PFSK-1 (cell line): Measurements from ENCODE around the gene ARPC4.

Experiments
- FOXP2 ChIP-seq: optimal IDR thresholded peaks from 2 replicates; pipeline ENCODE3; 2011; ENCODE audit warnings: borderline replicate concordance, control low read depth, inconsistent platforms; ENCODE audit not compliant: insufficient read depth; ENCODE audit errors: extremely low read length, extremely low read depth
- POLR2AphosphoS5 ChIP-seq: IDR thresholded peaks from 2 replicates; pipeline ENCODE4 v1.6.1; 2012; ENCODE audit warnings: low read depth, mild to moderate bottlenecking, control low read depth, low read length, moderate library complexity
- SIN3A ChIP-seq: IDR thresholded peaks from 2 replicates; pipeline ENCODE4 v1.6.1; 2012; ENCODE audit warnings: mild to moderate bottlenecking, low read length, moderate library complexity, borderline replicate concordance; ENCODE audit not compliant: insufficient read depth
- TAF1 ChIP-seq: IDR thresholded peaks from 2 replicates; pipeline ENCODE4 v1.6.1; 2012; ENCODE audit warnings: low read length, control low read depth, borderline replicate concordance; ENCODE audit not compliant: insufficient read depth
- TF ChIP-seq, protein P1 (sequence below), 2 experiments: IDR thresholded peaks; 2 replicates each; pipeline versions ENCODE4 v1.6.1 to v1.8.0; 2011 to 2012; ENCODE audit warnings: low read depth in 2 of 2, low read length in 2 of 2, control low read depth in 1 of 2, inconsistent platforms in 1 of 2, mild to moderate bottlenecking in 1 of 2, moderate library complexity in 1 of 2; ENCODE audit not compliant: insufficient read depth in 1 of 2

Gene ARPC4

DNA sequence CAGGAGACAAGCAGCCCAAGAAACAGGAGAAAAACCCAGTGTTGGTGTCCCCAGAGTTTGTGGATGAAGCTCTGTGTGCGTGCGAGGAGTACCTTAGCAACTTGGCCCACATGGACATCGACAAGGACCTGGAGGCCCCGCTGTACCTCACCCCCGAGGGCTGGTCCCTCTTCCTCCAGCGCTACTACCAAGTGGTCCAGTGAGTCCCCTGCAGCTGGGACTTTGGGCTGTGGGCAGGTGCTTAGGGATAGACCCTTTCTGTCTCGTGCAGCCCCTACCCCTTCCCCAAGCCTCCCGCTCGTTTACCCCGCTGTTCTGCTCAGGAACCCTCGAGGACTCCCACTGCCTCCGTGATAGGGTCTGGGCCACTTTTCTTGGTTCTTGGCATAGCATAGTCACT lies 27.7 kb downstream of the ARPC4 start:
- TF ChIP-seq FOXP2 (no peak), SIN3A (no peak), TAF1 (no peak), POLR2AphosphoS5 (no peak)
- TF ChIP-seq, protein P1, sequence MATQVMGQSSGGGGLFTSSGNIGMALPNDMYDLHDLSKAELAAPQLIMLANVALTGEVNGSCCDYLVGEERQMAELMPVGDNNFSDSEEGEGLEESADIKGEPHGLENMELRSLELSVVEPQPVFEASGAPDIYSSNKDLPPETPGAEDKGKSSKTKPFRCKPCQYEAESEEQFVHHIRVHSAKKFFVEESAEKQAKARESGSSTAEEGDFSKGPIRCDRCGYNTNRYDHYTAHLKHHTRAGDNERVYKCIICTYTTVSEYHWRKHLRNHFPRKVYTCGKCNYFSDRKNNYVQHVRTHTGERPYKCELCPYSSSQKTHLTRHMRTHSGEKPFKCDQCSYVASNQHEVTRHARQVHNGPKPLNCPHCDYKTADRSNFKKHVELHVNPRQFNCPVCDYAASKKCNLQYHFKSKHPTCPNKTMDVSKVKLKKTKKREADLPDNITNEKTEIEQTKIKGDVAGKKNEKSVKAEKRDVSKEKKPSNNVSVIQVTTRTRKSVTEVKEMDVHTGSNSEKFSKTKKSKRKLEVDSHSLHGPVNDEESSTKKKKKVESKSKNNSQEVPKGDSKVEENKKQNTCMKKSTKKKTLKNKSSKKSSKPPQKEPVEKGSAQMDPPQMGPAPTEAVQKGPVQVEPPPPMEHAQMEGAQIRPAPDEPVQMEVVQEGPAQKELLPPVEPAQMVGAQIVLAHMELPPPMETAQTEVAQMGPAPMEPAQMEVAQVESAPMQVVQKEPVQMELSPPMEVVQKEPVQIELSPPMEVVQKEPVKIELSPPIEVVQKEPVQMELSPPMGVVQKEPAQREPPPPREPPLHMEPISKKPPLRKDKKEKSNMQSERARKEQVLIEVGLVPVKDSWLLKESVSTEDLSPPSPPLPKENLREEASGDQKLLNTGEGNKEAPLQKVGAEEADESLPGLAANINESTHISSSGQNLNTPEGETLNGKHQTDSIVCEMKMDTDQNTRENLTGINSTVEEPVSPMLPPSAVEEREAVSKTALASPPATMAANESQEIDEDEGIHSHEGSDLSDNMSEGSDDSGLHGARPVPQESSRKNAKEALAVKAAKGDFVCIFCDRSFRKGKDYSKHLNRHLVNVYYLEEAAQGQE (IDR thresholded peaks at IDR 0.05; ENCODE audit: insufficient read depth in 1 of 2, low read depth in 2 of 2, low read length in 2 of 2), result no peak

DNA sequence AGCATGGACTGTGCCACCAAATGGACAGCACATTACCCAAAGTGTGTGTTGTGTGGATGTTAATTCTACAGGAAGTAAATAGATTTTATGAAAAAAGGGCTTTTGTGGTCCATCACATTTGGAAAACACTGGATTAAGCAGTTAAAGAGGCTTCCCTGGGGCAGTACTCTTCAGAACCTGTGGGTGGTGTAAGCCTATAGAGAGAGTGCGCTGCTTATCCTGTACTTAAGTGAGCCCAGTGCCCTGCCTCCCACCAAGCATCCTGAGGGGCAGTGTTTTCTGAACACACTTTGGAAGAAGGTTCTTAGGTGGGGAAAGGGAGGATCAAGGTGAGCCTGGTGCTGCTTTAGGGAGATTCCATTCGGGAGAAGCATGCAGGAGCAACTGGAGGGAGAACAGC lies 28.1 kb downstream of the ARPC4 start:
- no peak for TF ChIP-seq TAF1
- no peak for TF ChIP-seq POLR2AphosphoS5
- TF ChIP-seq SIN3A, result no peak
- no peak for TF ChIP-seq FOXP2
- TF ChIP-seq, protein P1 (IDR thresholded peaks at IDR 0.05; ENCODE audit: insufficient read depth in 1 of 2, low read depth in 2 of 2, low read length in 2 of 2), result no peak

DNA sequence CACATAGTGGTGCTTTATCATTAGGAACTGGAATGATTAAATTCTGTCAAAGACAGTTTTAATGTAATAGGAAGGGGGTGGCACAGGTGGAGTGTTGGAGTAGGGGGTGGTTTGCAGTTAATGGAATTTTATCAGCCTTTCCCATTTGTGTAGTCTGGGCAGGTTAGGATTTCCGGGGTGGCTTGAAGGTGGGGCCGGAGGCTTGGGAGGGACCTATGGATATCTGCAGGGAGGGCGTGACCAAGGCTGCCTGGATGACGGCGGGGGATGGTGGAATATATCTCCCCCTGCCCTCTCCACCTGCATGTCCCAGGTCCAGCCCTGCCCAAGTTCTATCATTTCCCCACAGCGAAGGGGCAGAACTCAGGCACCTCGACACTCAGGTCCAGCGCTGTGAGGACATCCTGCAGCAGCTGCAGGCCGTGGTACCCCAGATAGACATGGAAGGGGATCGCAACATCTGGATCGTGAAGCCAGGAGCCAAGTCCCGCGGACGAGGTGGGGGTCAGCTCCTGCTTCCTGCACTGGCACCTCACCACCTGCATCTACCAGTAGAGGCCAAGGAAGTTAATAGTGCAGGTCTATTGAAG lies 32.7 kb downstream of the ARPC4 start:
- TF ChIP-seq TAF1, result no peak
- TF ChIP-seq SIN3A, result no peak
- no peak for TF ChIP-seq FOXP2
- TF ChIP-seq, protein P1 (IDR thresholded peaks at IDR 0.05; ENCODE audit: insufficient read depth in 1 of 2, low read depth in 2 of 2, low read length in 2 of 2), result no peak
- no peak for TF ChIP-seq POLR2AphosphoS5

DNA sequence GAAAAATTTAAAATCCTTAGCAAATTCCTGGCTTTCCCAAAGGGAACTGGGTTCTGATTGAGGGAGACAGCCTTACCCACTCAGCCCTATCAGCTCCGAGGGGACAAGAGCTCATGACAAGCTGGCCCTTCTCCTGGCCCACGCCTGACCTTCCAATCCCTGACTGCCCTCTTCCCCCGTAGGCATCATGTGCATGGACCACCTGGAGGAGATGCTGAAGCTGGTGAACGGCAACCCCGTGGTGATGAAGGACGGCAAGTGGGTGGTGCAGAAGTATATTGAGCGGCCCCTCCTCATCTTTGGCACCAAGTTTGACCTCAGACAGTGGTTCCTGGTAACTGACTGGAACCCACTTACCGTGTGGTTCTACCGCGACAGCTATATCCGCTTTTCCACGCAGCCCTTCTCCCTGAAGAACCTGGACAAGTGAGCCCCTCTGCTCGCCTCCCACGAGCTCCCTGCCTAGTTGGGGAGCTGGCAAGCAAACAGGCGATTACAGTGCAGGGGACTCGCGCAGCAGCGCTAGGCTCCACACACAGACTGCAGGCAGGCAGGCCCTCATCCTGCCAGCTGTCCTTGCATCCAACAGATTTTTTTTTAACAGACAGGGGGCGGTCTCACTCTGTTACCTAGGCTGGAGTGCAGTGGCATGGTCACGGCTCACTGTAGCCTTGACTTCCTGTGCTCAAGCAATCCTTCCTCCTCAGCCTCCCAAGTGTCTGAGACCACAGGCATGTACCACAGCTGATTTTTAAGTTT lies 34.1 kb downstream of the ARPC4 start:
- TF ChIP-seq FOXP2 (no peak), POLR2AphosphoS5 (no peak), TAF1 (no peak)

DNA sequence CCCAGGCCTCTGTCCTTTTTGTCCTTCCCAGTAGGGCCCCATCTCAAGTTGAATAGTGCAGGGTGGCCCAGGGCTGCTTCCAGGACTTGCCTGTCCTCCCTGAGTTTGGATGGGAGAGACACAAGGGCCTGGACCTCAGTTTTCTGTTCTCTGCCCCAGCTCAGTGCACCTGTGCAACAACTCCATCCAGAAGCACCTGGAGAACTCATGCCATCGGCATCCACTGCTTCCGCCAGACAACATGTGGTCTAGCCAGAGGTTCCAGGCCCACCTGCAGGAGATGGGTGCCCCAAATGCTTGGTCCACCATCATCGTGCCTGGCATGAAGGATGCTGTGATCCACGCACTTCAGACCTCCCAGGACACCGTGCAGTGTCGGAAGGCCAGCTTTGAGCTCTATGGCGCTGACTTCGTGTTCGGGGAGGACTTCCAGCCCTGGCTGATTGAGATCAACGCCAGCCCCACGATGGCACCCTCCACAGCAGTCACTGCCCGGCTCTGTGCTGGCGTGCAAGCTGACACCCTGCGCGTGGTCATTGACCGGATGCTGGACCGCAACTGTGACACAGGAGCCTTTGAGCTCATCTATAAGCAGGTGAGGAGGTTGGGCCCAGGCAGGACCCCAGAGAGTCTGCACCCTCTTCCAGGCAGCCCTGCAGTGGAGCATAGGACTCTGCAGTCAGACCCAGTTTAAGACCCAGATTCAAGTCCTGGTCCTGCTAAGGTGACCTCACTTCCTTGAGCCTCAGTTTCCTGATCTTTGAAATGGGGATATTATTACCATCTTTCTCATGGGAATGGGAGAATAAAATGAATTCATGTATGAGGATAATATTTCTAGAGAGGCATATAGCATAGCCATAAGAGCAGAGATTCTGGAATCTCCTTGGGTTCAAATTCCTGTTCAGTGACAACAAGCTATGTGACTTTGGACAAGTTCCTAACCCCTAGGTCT lies 36.2 kb downstream of the ARPC4 start:
- TF ChIP-seq, protein P1 (IDR thresholded peaks at IDR 0.05; ENCODE audit: insufficient read depth in 1 of 2, low read depth in 2 of 2, low read length in 2 of 2), result no peak
- TF ChIP-seq SIN3A (no peak), FOXP2 (no peak), TAF1 (no peak), POLR2AphosphoS5 (no peak)
